ENCODE measurements around the gene KSR1.

Gene KSR1

GRCh38 chr17:27550974-27551505, 94.8 kb downstream of the KSR1 start:
- DNase-seq (ENCODE audit: low read depth): no peak

DNA sequence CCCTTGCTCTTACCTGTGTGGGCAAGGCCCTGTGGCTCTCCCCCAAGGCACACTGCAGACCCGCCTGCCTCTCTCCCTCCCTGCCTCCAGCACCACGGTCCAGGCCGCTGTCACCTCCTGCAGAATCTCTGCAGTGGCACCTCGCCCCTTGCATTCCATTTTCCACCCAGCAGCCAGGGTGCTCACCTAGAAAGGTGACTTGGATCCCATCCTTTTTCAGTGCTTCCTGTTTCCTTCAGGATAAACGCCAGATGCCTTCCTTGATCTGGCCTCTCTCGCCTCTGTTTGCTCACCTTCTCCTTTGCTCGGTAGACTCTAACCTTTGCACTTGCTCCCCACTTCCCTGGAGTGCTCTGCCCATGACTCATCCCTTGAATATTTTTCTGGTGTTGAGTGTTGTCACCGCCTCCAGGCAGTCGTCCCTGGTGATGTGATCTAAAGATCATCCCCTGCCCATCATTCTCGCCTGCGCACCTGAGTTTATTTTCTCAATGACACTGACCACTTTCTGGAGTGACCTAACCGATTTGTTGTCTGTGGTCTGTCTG, 95.5 kb downstream of the KSR1 start:
- no peak for DNase-seq (ENCODE audit: low read depth)

- no peak for DNase-seq (ENCODE audit: low read depth)
These were observed 96.1 kb downstream of the KSR1 start for GRCh38 chr17:27552276-27552732.

GRCh38 chr17:27553019-27553511, 96.8 kb downstream of the KSR1 start:
- no peak for DNase-seq (ENCODE audit: low read depth)

DNA sequence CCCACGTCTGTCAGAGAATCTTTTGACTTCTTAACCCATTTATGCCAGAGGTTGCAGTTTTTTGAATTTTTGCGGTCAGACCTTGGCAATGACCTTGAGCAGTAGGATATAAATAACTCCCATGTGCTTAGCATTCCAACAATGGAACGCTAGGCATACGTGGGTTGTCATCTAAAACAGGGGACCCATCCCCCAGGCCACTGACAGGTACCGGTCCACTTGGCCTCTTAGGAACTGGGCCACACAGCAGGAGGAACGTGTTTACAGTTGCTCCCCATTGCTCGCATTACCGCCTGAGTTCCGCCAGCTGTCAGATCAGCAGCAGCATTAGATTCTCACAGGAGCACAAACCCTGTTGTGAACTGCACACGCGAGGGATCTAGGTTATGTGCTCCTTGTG, 97.9 kb downstream of the KSR1 start:
- no peak for DNase-seq (ENCODE audit: low read depth)

DNA sequence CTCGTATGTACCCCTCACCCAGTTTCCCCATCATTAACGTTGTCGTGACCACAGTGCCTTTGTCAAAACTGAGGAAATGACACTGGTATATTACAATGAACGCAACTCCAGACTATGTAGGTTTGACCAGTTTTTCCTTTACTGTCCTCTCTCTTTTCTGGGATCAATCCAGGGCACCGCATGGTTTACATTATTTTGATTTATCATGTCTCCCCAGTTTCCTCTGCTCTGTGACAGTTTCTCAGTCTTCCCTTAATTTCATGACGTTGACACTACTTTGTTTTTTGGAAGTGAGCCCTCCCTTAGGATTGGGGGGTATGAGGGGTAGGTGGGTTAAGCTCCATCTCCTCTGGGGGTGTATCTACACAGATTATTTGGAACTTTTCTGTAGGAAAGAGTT, 98.7 kb downstream of the KSR1 start:
- DNase-seq (ENCODE audit: low read depth): no peak

GRCh38 chr17:27555339-27555738, 99.1 kb downstream of the KSR1 start:
- no peak for DNase-seq (ENCODE audit: low read depth)

DNA sequence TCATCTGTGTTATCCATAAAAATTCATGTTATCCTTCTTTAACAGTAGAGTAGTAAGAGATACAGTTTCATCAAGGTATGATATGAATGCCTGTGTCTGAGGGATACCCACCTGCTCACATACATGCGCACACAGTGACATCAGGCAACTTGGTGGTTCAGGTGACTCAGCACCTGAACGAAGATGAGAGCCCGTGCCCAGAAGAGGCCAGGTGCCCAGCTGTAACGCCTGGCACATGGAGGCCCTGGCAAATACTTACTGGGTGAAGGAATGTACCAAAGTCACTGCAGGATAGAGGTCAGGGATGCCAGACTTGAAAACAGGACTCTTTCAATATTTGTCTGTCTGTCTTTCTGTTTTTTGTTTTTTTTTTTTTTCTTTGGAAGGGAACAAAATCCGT, 102.1 kb downstream of the KSR1 start:
- no peak for DNase-seq (ENCODE audit: low read depth)

DNA sequence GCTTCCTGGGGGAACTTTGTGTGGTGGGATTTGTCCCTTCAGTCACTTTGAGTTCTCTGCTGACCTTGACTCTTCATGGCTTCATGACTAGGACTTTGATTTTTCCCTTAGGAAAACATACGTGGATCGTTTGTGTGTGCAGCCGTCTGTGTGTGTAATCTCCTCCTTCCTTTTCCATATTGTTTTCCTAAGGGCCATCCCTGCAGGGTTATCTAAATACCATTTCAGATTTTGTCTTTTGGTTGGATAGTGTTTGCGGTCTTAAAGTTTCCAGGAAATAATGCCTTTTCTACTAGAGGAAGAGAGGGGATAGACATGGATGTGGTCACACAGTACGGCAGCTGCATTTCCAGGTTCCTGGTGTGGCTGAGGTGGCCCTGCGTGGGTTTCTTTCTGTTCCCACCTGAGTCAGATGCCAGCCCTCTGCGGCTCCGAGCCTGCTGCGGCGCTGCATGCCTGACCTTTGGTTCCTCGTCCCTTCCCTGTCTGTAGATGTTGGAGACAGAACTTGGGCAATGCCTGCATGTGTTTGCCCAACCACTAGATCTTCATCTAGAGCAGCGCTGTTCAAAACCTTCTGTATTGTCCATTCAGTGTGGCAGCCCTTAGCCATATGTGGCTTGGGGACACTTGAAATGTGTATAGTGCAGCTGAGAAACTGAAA, 102.7 kb downstream of the KSR1 start:
- DNase-seq (ENCODE audit: low read depth): no peak

- no peak for DNase-seq (ENCODE audit: low read depth)
These were observed 103.5 kb downstream of the KSR1 start for GRCh38 chr17:27559506-27560481.

- no peak for DNase-seq (ENCODE audit: low read depth)
These were observed 104.4 kb downstream of the KSR1 start for GRCh38 chr17:27560668-27561067.

- DNase-seq (ENCODE audit: low read depth): no peak
These were observed 106.7 kb downstream of the KSR1 start for GRCh38 chr17:27562777-27563455.

DNA sequence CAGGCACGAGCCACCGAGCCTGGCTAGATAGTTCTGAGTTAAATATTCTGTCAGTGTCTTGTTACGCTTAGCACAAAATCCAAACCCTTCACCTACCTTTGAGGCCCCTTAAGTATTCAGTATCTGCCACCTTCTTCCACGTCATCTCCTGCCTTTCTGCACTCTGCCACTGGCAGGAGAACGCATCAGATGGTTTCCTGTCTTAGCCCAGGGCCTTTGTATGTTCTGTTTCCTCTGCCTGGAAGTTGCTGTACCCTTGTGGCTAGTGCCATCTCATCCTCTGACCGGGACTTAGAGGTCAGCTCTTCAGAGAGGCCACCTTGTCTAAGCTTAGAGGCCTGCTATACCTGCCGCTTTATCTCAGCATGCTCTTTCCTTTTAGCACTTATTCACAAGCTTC, 107.3 kb downstream of the KSR1 start:
- no peak for DNase-seq (ENCODE audit: low read depth)

DNA sequence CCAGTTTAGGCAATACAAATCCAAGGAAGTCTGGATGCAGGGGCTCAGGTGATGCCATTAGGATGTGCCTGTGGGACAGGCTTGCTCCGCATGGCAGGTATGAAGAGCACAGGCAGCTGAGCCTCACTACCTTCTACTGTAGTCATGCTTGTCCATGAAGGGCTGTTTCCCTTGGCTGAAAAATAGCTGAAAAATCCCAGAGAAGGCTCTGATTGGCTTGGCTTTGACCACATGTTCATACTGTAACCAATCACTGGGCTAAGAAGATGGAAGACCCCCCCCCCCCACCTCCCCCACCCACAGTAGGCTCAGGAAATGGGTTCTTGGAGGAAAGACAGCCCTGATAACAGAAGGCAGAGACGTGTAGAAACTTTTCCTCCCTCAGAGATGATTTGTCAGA, 108.2 kb downstream of the KSR1 start:
- no peak for DNase-seq (ENCODE audit: low read depth)

GRCh38 chr17:27565874-27566670, 109.8 kb downstream of the KSR1 start:
- DNase-seq (ENCODE audit: low read depth): no peak

GRCh38 chr17:27566671-27567562, 110.7 kb downstream of the KSR1 start:
- no peak for DNase-seq (ENCODE audit: low read depth)

DNA sequence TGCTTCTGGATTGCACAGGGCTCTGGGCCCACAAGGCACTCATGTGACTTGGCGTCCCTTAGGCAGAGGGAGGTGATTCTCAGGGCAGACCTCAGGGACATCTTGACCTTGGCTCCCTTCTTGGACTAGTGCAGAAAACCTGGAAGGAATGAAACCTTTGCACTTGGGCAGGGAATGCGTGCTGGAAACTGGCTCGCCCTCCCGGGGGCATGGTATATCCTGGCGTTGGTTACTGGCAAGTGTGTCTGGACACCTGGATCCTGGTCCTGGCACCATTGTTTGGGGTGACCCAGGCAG, 111.3 kb downstream of the KSR1 start:
- DNase-seq (ENCODE audit: low read depth): no peak

- no peak for DNase-seq (ENCODE audit: low read depth)
These were observed 112.0 kb downstream of the KSR1 start for GRCh38 chr17:27568216-27568615.

- no peak for DNase-seq (ENCODE audit: low read depth)
These were observed 112.6 kb downstream of the KSR1 start for GRCh38 chr17:27568811-27569210.

- no peak for DNase-seq (ENCODE audit: low read depth)
These were observed 113.0 kb downstream of the KSR1 start for GRCh38 chr17:27569257-27569722.

Data from non-pigmented ciliary epithelial cell (primary cell).